Mammary epithelial cell (primary cell): Measurements from ENCODE around the gene ERMN.

Experiments used
- EZH2 ChIP-seq: IDR thresholded peaks from 2 replicates; pipeline ENCODE4 v1.6.1; 2012; ENCODE audit warnings: low read length, inconsistent platforms, borderline replicate concordance
- TF ChIP-seq, protein P1 (sequence below), 2 donors: IDR thresholded peaks in 1 of 2; conservative IDR thresholded peaks in 1 of 2; 2 replicates each; pipeline ENCODE4 v1.5.1; 2011 to 2012; ENCODE audit warnings: inconsistent platforms in 2 of 2, low read length in 2 of 2, mild to moderate bottlenecking in 2 of 2, control low read depth in 1 of 2, low read depth in 1 of 2; ENCODE audit not compliant: insufficient read depth in 1 of 2; ENCODE audit errors: extremely low read depth in 1 of 2

- TF ChIP-seq, protein P1, sequence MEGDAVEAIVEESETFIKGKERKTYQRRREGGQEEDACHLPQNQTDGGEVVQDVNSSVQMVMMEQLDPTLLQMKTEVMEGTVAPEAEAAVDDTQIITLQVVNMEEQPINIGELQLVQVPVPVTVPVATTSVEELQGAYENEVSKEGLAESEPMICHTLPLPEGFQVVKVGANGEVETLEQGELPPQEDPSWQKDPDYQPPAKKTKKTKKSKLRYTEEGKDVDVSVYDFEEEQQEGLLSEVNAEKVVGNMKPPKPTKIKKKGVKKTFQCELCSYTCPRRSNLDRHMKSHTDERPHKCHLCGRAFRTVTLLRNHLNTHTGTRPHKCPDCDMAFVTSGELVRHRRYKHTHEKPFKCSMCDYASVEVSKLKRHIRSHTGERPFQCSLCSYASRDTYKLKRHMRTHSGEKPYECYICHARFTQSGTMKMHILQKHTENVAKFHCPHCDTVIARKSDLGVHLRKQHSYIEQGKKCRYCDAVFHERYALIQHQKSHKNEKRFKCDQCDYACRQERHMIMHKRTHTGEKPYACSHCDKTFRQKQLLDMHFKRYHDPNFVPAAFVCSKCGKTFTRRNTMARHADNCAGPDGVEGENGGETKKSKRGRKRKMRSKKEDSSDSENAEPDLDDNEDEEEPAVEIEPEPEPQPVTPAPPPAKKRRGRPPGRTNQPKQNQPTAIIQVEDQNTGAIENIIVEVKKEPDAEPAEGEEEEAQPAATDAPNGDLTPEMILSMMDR (conservative IDR thresholded peaks at IDR 0.05 in 1 of 2, IDR thresholded peaks at IDR 0.05 in 1 of 2; ENCODE audit: extremely low read depth in 1 of 2, insufficient read depth in 1 of 2, low read depth in 1 of 2, low read length in 2 of 2) = no peak
- TF ChIP-seq EZH2 = no peak
Measured at GRCh38 chr2:157324331-157324843, 1.2 kb downstream of the ERMN start.
